DND-41 (cell line): ENCODE data around the gene SMIM41.

ENCODE experiments used
- EZH2 ChIP-seq: IDR thresholded peaks from 3 replicates; pipeline ENCODE4 v1.6.1; 2012; ENCODE audit warnings: borderline replicate concordance, low read depth, mild to moderate bottlenecking, moderate library complexity, low read length, inconsistent platforms; ENCODE audit not compliant: severe bottlenecking
- TF ChIP-seq, protein P1 (sequence below): IDR thresholded peaks from 2 replicates; pipeline ENCODE4 v1.5.1; 2012; ENCODE audit warnings: borderline replicate concordance, low read length, moderate library complexity, mild to moderate bottlenecking; ENCODE audit not compliant: poor library complexity, severe bottlenecking; ENCODE audit errors: extremely low read depth

DNA sequence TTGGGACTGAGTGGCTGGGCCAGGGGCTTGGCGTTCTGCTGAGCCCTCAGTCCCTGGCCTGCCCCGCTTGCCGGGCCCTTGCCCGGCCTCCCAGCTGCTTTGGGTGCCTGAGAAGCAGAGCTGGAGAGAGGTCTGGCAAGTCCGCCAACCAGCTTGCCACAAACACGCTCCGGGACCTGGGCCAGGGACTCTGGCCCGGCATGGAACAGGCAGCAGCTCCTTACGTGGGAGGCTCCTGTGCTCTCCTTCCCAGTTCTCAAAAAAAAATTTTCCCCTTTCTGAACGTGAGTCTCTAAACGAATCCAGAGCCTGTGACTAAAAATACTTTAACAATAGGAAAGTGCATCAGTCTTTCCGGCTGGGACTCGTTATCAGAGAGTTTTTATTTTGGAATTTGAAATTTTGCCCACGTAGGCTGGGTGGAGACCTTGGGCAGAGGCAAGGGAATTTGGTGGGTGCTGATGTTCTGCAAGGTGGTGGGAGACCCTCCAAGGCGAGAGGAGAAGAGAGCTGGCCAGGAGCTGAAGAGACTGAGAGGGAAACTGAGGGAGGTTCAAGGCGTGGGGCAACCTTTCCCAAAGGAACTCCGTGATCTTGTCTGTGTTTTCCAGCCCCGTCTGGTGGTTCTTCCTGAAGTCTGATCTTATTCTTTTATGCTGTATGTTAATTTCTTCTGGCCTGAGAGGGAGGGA, 35.1 kb upstream of the SMIM41 start:
- TF ChIP-seq, protein P1, sequence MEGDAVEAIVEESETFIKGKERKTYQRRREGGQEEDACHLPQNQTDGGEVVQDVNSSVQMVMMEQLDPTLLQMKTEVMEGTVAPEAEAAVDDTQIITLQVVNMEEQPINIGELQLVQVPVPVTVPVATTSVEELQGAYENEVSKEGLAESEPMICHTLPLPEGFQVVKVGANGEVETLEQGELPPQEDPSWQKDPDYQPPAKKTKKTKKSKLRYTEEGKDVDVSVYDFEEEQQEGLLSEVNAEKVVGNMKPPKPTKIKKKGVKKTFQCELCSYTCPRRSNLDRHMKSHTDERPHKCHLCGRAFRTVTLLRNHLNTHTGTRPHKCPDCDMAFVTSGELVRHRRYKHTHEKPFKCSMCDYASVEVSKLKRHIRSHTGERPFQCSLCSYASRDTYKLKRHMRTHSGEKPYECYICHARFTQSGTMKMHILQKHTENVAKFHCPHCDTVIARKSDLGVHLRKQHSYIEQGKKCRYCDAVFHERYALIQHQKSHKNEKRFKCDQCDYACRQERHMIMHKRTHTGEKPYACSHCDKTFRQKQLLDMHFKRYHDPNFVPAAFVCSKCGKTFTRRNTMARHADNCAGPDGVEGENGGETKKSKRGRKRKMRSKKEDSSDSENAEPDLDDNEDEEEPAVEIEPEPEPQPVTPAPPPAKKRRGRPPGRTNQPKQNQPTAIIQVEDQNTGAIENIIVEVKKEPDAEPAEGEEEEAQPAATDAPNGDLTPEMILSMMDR, result no peak
- no peak for TF ChIP-seq EZH2
